K562 (cell line): Measurements from ENCODE around the gene DYNLT4. TPM values are rescaled to one million over a fixed set of nuclear protein-coding genes. Genes with fewer than 3 reads are reported as not detected.

Source experiments
- MCM3 ChIP-seq: fragments of 450-650 bp; IDR thresholded peaks from 2 replicates; pipeline ENCODE4 v1.6.1; 2016
- MYBL2 ChIP-seq, 2 experiments: fragments of 450-650 bp in 1 of 2; sonication (generic) in 1 of 2; formaldehyde crosslinking in 1 of 2; IDR thresholded peaks; 2 replicates each; pipeline versions ENCODE4 v1.6.1 to v1.8.1; 2017 to 2022; ENCODE audit warnings: borderline replicate concordance in 1 of 2, inconsistent platforms in 1 of 2, low read depth in 1 of 2, mild to moderate bottlenecking in 1 of 2, missing genetic modification reagents in 1 of 2, moderate library complexity in 1 of 2
- polyA plus RNA-seq, 8 experiments: library from polyadenylated mRNA; depleted of rRNA in 4 of 8; stranded (reverse) in 5 of 8; unstranded in 3 of 8; fragments of >200 nt; fragmentation: Nextera tagmentation in 2 of 8; fragmentation: Illumina TruSeq in 1 of 8; extraction: Ambion mirVana in 2 of 8; extraction: Trizol in 1 of 8; gene quantifications; 2 replicates each; pipeline versions ENCODE4 v1.2.1 to v1.2.3, GENCODE V29; 2011 to 2014; ENCODE audit warnings: inconsistent platforms in 1 of 8, missing spikeins in 1 of 8
- total RNA-seq, 7 experiments: library from RNA; depleted of rRNA in 6 of 7; stranded (reverse); fragments of >200 nt in 6 of 7; fragmentation: Illumina TruSeq in 2 of 7; extraction: Trizol in 2 of 7; gene quantifications; 2 replicates each; pipeline versions ENCODE4 v1.2.1 to v1.2.3, GENCODE V29; 2011 to 2021; ENCODE audit warnings: low replicate concordance in 1 of 7
- TF ChIP-seq, protein P1 (sequence below), 2 experiments: fragments of 450-650 bp; formaldehyde crosslinking in 1 of 2; IDR thresholded peaks; 2 replicates each; pipeline versions ENCODE4 v1.4.0 to v1.6.1; 2014 to 2020; ENCODE audit warnings: mild to moderate bottlenecking in 2 of 2, borderline replicate concordance in 1 of 2, low read depth in 1 of 2
- TF ChIP-seq, protein P2 (sequence below): fragments of 450-650 bp; formaldehyde crosslinking; IDR thresholded peaks from 2 replicates; pipeline ENCODE4 v1.4.0; 2022; ENCODE audit warnings: missing genetic modification characterization
- TF ChIP-seq, protein P3 (sequence below): fragments of 250-450 bp; sonication (Bioruptor Pico); IDR thresholded peaks from 2 replicates; pipeline ENCODE4 v1.8.0; 2022; ENCODE audit warnings: moderate library complexity, mild to moderate bottlenecking, inconsistent platforms

Gene DYNLT4
- total and polyA plus RNA-seq, 9 of the 15 experiments (the other 6 are each of a cell fraction or from before 2014, with no cell fraction given), result 0.29 to 0.73 TPM; not detected in 7

DNA sequence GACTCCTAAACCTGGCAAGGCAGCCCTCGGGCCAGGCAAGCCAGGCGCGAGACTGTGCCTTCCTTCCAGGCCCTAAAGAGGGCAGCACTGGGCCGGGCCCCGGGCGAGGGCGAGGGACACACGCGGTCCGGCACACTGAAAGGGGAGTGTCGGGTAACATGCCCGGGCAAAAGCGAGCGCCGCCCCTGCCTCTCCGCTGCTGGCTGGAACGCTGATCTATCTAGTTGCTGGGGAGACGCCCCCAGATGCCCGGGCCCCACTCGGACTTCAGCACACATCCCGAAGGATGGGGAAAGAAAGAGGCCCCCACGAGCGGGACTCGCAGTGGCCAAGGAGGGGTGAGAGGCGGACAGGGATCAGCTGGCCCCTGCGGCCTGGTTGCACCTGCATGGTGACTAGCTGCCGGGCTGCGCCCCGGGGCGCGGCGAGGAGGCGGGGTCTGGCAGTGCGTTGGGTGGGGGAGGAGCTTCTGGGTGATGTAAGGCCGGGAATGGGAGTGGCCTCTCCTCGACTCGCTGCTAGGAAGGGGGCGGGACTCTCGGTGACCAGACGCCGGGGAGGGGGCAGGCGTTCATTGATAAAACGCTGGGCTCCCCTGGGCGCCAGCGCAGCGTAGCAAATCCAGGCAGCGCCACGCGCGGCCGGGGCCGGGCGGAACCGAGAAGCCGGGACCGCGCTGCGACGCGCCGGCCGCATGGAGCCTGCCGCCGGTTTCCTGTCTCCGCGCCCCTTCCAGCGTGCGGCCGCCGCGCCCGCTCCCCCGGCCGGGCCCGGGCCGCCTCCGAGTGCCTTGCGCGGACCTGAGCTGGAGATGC is 7.2 kb downstream of the DYNLT4 start, which contains the start of gene PLK3 (continued):
- TF ChIP-seq, protein P1, sequence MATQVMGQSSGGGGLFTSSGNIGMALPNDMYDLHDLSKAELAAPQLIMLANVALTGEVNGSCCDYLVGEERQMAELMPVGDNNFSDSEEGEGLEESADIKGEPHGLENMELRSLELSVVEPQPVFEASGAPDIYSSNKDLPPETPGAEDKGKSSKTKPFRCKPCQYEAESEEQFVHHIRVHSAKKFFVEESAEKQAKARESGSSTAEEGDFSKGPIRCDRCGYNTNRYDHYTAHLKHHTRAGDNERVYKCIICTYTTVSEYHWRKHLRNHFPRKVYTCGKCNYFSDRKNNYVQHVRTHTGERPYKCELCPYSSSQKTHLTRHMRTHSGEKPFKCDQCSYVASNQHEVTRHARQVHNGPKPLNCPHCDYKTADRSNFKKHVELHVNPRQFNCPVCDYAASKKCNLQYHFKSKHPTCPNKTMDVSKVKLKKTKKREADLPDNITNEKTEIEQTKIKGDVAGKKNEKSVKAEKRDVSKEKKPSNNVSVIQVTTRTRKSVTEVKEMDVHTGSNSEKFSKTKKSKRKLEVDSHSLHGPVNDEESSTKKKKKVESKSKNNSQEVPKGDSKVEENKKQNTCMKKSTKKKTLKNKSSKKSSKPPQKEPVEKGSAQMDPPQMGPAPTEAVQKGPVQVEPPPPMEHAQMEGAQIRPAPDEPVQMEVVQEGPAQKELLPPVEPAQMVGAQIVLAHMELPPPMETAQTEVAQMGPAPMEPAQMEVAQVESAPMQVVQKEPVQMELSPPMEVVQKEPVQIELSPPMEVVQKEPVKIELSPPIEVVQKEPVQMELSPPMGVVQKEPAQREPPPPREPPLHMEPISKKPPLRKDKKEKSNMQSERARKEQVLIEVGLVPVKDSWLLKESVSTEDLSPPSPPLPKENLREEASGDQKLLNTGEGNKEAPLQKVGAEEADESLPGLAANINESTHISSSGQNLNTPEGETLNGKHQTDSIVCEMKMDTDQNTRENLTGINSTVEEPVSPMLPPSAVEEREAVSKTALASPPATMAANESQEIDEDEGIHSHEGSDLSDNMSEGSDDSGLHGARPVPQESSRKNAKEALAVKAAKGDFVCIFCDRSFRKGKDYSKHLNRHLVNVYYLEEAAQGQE (IDR thresholded peaks at IDR 0.05; ENCODE audit: borderline replicate concordance), result peak; percentile 78
- TF ChIP-seq, protein P1 (CRISPR knock-in tag; IDR thresholded peaks at IDR 0.05; ENCODE audit: low read depth), result peak; percentile 60
- TF ChIP-seq, protein P2, sequence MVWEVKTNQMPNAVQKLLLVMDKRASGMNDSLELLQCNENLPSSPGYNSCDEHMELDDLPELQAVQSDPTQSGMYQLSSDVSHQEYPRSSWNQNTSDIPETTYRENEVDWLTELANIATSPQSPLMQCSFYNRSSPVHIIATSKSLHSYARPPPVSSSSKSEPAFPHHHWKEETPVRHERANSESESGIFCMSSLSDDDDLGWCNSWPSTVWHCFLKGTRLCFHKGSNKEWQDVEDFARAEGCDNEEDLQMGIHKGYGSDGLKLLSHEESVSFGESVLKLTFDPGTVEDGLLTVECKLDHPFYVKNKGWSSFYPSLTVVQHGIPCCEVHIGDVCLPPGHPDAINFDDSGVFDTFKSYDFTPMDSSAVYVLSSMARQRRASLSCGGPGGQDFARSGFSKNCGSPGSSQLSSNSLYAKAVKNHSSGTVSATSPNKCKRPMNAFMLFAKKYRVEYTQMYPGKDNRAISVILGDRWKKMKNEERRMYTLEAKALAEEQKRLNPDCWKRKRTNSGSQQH (CRISPR knock-in tag), result peak; percentile 35; the same call in 1 of the 2 replicates
- no peak for TF ChIP-seq MCM3
- TF ChIP-seq, protein P3, sequence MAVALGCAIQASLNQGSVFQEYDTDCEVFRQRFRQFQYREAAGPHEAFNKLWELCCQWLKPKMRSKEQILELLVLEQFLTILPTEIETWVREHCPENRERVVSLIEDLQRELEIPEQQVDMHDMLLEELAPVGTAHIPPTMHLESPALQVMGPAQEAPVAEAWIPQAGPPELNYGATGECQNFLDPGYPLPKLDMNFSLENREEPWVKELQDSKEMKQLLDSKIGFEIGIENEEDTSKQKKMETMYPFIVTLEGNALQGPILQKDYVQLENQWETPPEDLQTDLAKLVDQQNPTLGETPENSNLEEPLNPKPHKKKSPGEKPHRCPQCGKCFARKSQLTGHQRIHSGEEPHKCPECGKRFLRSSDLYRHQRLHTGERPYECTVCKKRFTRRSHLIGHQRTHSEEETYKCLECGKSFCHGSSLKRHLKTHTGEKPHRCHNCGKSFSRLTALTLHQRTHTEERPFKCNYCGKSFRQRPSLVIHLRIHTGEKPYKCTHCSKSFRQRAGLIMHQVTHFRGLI (CRISPR knock-in tag), result no peak
- TF ChIP-seq MYBL2 (IDR thresholded peaks at IDR 0.05; ENCODE audit: low read depth), result no peak
- TF ChIP-seq MYBL2 (CRISPR knock-in tag; IDR thresholded peaks at IDR 0.05; ENCODE audit: borderline replicate concordance), result no peak
